GM12875 (cell line): Measurements from ENCODE around the gene FAM47E.

Experiments used
- H3K4me3 ChIP-seq: one replicate; pipeline ENCODE4 v1.5.1; 2011; ENCODE audit warnings: low read depth, low read length, control low read depth
- TF ChIP-seq, protein P1 (sequence below): IDR thresholded peaks from 2 replicates; pipeline ENCODE4 v1.5.1; 2011; ENCODE audit warnings: low read depth, mild to moderate bottlenecking, control low read depth, inconsistent platforms, low read length, moderate library complexity, borderline replicate concordance; ENCODE audit not compliant: insufficient read depth

FAM47E gene

DNA sequence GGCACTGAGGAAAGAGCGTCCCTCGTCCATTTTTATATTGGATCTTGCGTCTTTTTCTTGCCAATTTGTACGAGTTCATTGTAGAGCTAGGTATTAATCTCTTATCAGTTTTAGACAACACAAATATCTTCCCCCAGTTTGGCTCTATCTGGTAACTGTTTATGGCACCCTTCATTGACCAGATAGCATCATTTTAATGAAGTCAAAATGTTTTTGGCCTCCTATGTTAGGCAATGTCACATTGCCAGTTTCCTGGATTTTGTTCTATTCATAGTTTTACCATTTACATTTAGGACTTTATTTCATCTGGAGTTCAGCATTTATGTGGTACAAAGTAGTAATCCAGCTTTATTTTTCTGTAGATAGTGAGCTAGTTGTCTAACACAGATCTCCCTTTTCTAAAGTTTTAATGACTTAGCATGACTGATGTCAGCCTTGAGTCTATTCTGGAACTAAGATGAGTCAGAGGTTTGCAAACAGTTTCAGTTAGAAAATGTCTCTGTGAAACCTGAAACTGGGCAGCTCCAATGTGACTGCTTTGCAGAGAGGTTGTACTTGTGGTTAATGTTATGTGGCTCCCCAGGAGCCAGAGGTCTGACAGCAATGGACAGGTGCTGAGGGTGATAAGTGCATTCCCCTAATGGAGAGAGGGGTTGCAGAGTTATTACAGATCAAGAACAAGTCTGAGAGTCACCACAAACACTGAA is 49.7 kb downstream of the FAM47E start:
- TF ChIP-seq, protein P1, sequence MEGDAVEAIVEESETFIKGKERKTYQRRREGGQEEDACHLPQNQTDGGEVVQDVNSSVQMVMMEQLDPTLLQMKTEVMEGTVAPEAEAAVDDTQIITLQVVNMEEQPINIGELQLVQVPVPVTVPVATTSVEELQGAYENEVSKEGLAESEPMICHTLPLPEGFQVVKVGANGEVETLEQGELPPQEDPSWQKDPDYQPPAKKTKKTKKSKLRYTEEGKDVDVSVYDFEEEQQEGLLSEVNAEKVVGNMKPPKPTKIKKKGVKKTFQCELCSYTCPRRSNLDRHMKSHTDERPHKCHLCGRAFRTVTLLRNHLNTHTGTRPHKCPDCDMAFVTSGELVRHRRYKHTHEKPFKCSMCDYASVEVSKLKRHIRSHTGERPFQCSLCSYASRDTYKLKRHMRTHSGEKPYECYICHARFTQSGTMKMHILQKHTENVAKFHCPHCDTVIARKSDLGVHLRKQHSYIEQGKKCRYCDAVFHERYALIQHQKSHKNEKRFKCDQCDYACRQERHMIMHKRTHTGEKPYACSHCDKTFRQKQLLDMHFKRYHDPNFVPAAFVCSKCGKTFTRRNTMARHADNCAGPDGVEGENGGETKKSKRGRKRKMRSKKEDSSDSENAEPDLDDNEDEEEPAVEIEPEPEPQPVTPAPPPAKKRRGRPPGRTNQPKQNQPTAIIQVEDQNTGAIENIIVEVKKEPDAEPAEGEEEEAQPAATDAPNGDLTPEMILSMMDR, result no peak
- H3K4me3 ChIP-seq, result no peak overlapping the region

DNA sequence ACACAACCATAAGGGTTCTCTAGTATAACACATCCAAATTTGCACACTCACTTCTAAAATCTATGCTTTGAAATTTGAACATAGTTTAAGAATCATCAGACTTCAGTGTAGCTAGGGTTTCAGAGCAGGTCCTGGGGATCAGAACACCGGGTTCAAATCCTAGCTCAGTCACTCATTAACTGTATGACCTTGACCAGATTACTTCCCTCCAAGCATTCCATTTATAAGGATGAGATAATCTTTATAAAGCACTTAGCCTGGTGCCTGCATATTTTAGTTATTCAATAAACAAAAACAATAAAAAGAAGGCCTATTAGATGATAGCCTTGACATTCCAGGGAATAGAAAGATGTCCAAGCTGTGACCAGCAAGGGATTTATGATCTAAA is 50.2 kb downstream of the FAM47E start:
- no peak overlapping the region for H3K4me3 ChIP-seq
- TF ChIP-seq, protein P1, result no peak

DNA sequence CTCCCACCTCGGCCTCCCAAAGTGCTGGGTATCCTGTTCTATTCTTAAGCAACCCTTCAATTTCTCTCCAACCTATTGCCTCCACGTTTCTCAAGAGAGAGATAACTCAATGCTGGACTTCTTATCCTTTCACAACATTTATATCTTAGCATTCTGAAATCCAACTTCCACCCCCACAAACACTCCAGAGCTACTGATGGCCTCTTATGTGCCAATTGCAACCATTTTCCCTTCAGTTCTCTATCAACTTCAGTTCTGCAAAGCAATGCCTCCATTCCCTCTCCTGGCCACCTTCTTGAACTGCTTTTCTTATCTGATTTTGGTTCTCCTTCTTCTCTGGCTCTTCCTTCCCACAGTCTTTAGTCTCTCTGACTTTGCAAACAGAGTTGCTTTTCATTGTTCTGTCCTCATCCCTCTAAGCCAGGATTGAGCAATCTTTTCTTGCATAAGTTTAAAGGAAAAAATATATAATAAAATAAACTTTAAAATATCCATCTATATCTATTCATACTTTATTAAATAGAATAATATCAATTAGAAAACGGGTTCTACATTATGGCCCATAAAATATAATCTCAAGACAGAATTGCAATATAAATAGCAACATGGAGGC is 51.4 kb downstream of the FAM47E start:
- TF ChIP-seq, protein P1, result no peak
- H3K4me3 ChIP-seq, result no peak overlapping the region

DNA sequence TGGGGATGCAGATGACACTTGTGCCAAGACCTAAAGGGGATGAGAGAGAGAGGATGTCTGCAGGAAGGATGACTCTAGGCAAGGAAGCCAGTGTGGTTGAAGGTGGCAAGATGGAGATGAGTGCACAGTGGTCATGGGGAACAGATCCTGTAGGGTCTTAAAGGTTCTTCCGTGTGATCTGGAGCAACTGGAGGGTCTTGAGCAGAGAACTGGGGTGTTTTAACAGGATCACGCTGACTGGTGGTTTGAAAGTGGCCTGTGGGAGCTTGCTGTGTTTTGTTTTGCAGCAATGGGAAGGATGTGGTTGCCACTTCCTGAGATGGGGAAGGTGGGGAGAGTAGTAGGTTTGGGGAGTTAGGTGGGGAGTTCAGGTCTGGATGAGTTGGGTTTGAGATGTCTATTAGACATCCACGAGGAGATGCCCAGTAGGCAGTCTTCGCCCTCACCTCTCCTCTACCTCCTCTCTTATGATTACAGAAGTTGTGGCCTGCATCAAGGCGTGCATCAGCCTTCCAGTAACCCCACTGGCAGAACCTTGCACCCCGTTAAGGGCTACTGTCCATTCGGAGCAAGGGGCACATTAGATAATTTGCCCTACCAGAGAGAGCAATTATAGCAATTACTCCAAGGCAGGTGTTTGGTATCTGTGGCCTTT is 53.6 kb downstream of the FAM47E start:
- no peak overlapping the region for H3K4me3 ChIP-seq
- TF ChIP-seq, protein P1, result no peak

DNA sequence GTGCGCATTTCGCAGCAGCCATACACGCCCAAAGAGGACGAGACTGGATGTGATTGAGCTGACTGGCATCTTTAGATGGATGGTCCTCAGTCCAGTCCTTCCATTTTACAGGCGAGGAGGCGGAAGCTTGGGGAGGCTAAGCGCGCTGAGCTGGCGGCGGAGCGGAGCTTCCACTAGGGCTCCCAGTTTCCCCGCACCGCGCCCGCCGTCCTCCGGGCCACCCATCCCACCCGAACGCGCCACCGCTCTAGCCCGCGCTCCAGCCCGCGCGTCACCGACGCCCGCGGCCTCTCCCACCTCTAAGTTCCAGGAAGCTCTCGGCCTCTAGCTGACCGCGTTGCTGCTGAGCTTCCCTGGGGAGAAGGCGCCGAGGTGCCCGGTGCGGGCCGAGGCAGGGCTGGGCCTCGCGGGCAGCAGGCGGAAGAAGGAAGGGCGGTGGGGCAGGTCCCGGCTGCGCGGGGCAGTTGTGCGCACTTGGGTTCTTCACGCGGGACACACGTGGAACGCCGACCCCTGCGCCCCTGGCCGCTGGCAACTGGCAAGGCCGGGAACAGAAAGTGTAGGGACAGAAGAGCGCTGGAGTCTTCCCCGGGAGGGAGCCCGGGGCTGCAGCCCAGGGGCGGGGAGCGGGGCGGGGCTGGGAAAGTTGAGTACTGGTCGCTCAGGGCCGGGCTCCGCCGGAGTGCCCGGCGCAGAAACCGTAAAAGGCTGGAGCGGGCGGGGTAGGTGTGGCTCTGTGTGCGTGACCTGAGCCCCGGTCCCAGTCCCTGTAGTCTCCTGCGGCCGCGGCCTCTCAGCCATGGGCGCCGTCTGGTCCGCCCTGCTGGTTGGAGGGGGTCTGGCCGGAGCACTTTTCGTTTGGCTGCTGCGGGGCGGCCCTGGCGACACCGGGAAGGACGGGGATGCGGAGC is 54.7 kb downstream of the FAM47E start, which contains the start of gene STBD1:
Gene STBD1, plus strand, starts transcription at position 763 of the 911 bp plus-strand sequence. Its CDS starts 37 bp downstream, at position 800.
- H3K4me3 ChIP-seq, result peak within 1 kb of the TSS; percentile 33
- TF ChIP-seq, protein P1, result no peak

DNA sequence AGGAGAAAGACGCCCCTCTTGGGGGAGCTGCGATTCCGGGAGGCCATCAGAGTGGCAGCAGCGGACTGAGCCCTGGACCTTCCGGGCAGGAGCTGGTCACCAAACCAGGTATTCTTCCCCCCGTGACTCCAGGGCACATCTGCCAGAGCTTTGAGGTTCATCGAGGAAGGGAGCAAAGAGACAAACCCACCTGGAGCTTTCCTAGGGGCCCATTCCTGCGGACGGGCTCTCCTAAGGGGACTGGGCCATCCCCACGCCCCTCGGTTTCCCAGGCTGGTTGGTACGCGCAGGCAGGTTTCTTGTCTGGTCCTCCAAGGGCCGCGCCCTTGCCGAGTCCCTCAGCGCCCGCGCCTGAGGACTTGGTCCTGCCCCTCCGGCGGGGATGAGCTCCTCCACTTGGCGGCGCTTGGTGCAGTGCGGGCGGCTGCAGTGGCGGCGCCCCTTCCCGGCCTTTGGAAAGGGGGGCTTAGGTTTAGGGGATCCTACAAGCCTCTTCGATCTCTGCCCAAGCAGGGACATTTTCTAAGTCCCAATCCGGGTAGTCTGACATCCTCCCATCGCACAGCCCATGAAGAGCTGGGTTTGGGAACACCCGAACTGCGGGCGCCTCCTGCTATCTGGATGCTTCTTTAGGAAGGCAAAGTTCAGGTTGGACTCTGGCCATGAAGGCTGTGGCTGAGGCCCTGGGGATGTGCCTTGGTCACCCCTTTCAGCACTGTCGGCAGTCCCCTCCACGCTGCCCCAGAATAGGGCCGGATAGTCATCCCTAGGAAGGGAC is 55.5 kb downstream of the FAM47E start:
- TF ChIP-seq, protein P1, result no peak
- H3K4me3 ChIP-seq, result no peak overlapping the region
